Fibroblast of pulmonary artery (primary cell): ENCODE measurements around the gene WDR64.

Experiments
- DNase-seq: peaks from one replicate; pipeline ENCODE4 v3.0.0-alpha.2; 2010; ENCODE audit warnings: low read depth
- H3K4me3 ChIP-seq: replicated peaks from 2 replicates; pipeline ENCODE4 v1.5.1; 2011; ENCODE audit warnings: low read depth, mild to moderate bottlenecking, control low read depth, low read length, moderate library complexity
- TF ChIP-seq, protein P1 (sequence below): IDR thresholded peaks from 2 replicates; pipeline ENCODE4 v1.5.1; 2011; ENCODE audit warnings: mild to moderate bottlenecking, control low read depth, low read length, inconsistent platforms; ENCODE audit errors: missing control alignments

Gene WDR64

DNA sequence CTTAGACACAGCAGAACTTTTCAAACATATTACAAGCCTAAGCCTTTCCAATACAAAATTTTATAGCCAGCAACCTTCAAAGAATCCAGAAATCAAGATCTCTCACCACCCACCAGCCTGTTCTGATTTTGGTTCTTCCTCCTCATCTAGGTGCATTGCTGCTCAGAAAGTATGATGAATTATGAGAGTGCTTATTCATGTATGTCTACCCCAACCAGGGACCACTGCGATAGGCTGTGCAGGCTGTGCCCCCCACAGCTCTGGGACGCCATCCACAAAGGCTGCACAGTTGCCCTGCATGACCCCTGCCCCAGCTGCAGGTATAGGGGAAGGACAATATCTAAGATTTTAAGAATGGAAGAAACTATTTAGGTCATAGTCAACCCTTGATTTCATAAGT lies 55.4 kb downstream of the WDR64 start:
- DNase-seq, result no peak
- no peak overlapping the region for H3K4me3 ChIP-seq
- TF ChIP-seq, protein P1, sequence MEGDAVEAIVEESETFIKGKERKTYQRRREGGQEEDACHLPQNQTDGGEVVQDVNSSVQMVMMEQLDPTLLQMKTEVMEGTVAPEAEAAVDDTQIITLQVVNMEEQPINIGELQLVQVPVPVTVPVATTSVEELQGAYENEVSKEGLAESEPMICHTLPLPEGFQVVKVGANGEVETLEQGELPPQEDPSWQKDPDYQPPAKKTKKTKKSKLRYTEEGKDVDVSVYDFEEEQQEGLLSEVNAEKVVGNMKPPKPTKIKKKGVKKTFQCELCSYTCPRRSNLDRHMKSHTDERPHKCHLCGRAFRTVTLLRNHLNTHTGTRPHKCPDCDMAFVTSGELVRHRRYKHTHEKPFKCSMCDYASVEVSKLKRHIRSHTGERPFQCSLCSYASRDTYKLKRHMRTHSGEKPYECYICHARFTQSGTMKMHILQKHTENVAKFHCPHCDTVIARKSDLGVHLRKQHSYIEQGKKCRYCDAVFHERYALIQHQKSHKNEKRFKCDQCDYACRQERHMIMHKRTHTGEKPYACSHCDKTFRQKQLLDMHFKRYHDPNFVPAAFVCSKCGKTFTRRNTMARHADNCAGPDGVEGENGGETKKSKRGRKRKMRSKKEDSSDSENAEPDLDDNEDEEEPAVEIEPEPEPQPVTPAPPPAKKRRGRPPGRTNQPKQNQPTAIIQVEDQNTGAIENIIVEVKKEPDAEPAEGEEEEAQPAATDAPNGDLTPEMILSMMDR, result no peak

DNA sequence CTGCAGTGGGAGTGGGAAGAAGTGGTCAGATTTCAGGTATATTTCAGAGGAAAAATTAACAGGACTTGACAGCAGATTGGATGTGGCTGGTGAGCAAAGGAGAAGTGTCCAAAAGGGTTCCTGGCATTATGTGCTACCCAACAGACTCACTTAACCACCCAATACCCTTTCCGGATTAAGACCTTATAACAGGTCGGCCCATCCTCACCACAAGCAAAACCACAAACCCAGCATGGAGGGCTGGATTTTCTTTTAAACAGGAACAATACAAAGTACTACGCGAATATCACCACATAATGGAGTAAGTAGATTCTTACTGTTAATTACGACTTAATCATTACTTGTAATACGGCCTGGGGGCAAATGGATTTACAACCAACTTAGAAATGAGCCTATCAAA lies 59.2 kb downstream of the WDR64 start:
- TF ChIP-seq, protein P1, result no peak
- DNase-seq, result no peak
- no peak overlapping the region for H3K4me3 ChIP-seq

DNA sequence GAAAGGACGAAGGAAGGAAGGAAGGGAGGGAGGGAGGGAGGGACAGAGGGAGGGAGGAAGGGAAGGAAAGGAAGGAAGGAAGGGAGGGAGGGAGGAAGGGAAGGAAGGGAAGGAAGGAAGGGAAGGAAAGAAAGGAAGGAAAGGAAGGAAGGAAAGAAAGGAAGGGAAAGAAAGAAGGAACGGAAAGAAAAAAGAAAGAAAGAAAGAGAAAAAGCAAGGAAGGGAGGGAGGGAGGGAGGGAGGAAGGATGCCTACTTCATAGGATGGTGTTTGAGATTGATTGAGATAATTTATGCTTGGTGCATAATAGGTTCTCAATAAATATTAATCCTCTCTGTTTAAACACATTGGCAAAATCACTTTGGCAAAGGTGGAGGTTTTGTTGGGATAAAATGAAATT lies 61.2 kb downstream of the WDR64 start:
- DNase-seq, result no peak
- H3K4me3 ChIP-seq, result no peak overlapping the region
- TF ChIP-seq, protein P1, result no peak

DNA sequence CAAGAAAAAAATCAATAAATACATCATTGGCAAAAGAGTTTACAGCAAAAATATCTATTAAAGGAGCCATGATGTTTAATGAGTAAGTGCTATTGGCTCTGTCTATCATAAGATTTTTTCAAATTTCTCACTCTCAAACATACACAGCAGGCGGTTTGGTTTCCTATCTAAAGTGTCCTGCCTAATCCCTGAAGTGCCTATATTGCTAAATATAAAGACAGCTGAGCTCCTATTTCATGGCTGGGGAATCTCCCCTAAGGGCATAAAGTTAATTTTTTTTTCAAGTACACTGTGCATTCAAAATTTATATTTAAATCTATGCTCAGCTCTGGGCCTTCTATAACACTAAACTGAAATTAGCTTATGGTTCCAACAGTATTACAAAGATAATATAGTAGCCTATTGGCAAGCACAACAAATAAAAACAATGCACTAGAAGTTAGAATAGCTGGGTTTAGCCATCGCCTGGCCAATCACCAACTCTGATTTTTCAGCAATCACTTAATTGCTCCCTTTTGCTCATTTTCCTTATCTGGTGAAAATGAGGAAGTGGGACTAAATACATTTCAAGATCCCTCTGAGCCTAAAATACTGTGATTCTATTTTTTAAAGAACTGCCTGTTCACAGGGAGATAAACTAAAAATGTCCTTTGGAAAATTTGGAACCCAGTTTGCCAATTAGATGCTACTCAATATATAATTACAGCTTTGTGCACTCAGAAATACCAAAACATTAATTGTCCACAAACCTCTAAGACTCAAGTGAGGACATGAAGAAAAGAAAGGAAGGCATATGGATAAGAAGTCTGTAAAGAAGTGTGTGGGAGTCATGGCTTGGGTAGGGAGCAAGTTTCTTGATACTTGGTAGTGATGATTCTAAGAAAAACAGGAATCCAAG lies 62.5 kb downstream of the WDR64 start:
- DNase-seq, result no peak
- TF ChIP-seq, protein P1, result no peak
- no peak overlapping the region for H3K4me3 ChIP-seq

DNA sequence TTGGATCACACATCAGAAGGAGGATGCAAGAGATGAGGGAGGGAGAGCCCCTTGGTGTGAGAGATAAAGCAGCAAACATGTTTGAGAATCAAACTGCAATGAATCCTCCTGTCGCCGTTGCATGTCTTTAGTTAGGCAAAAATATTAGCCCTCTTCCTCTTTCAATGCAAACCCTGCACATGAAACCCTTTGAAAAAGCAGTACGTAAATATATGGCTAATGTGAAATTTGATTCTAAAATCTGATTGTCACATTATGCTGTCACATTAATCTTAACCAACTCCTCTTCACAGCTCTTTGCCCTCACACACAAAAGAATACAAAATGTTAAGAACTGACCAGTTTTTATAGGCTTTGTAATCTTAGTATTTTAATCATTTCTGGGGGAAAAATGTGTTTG lies 63.4 kb downstream of the WDR64 start:
- TF ChIP-seq, protein P1, result no peak
- no peak for DNase-seq
- H3K4me3 ChIP-seq, result no peak overlapping the region

DNA sequence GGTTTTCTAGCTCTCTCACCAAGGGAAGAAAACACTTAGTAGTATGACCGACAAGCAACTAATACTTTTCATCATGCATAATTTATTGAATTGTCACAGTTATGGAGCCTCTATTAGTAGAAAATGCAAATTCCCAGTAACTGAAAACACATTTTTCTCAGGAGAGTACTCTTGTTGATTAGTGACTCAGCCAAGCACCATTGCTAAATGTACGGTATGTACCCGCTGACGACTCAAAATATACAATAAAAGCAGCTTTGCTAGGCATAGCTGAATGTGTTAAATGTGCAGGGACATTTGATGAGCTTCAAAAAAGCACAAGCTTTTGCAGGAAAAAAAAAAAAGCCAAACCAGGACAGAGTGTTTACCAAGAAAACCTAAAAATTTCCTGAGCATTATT lies 63.9 kb downstream of the WDR64 start:
- TF ChIP-seq, protein P1, result no peak
- no peak overlapping the region for H3K4me3 ChIP-seq
- DNase-seq, result no peak
